ENCODE measurements around the gene ITGA2.
"Not testable (repeated sequence)": the region's sequence is repeated elsewhere in the genome, so short reads cannot be mapped to it uniquely, and the experiment has no call there.

The ITGA2 gene

GRCh38 chr5:53099546-53099945 is 110.4 kb downstream of the ITGA2 start:
- DNase-seq (ENCODE audit: low read depth) = no peak

- DNase-seq (ENCODE audit: low read depth) = no peak
Observed at GRCh38 chr5:53100606-53101005, 111.5 kb downstream of the ITGA2 start.

DNA sequence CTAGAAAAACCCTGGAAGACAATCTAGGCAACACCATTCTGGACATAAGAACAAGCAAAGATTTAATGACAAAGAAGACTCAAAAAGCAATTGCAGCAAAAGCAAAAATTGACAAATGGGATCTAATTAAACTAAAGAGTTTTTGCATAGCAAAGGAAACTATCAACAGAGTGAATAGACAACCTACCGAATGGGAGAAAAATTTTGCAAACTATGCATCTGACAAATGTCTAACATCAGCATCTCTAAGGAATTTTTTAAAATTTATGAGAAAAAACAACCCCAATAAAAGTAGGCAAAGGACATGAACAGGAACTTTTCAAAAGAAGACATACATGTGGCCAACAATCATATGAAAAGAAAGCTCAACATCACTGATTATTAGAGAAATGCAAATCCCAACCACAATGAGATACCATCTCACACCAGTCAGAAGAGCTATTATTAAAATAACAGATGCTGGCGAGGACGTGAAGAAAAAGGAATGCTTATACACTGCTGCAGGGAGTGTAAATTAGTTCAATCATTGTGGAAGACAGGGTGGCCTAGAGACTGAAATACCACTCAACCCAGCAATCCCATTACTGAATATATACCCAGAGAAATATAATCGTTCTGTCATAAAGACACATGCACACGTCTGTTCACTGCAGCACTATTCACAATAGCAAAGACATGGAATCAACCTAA is 116.6 kb downstream of the ITGA2 start:
- no peak for DNase-seq (ENCODE audit: low read depth)

DNA sequence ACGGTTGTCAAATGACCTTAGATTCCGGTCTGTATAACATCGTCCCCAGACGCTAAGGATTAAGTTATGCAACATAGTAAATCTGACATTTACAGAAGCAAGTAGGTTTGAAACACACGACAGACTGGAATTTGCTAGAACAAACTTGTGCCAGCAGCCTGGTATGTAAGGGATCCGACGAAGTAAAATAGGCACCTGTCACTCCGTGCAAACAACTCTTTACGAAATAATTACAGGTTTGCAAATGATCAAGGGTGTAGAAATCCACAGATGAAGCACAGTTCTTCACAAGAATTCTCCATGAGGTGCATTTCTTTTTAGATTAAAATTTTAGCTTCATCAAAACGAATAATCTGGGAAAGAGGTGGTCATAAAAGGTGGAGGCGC is 119.9 kb downstream of the ITGA2 start:
- no peak for DNase-seq (ENCODE audit: low read depth)

GRCh38 chr5:53109443-53110127 is 120.4 kb downstream of the ITGA2 start, which contains the start of gene MOCS2:
MOCS2 (minus strand) TSS chr5:53109757; CDS start chr5:53107174, 2,583 bp downstream.
- DNase-seq (ENCODE audit: low read depth) = peak; percentile 49

DNA sequence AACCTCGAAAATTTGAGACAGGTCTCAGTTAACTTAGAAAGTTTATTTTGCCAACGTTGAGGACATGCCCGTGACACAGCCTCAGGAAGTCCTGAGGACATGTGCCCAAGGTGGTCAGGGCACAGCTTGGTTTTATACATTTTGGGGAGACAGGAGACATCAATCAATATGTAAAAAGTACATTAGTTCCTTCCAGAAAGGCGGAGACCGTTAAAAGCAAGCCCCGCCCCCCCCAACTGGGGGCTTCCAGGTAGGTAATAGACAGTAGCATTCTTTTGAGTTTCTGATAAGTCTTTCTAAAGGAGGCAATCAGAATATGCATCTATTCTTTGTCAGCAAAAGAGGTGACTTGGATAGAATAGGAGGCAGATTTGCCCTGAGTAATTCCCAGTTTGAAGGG is 121.0 kb downstream of the ITGA2 start:
- no peak for DNase-seq (ENCODE audit: low read depth)

DNA sequence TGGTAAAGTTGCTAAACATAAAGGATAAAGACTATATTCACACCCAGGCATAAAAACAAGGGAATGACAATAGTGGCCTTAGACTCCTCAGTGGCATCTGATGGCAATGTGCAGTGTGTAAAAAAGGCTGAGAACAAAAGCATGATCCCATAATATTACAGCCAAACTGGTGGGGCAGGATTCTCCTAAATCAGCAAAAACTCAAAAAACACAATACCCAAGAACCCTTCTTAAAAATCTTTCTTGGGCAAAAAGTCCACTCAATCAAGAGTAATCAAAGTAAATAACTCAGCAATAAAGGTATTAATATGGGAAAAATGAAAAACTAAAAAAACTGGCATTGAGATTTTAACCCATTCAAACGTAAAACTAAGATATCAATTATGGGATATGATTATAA is 122.0 kb downstream of the ITGA2 start:
- no peak for DNase-seq (ENCODE audit: low read depth)

GRCh38 chr5:53112307-53112706 is 123.2 kb downstream of the ITGA2 start:
- DNase-seq (ENCODE audit: low read depth) = not testable (repeated sequence)

DNA sequence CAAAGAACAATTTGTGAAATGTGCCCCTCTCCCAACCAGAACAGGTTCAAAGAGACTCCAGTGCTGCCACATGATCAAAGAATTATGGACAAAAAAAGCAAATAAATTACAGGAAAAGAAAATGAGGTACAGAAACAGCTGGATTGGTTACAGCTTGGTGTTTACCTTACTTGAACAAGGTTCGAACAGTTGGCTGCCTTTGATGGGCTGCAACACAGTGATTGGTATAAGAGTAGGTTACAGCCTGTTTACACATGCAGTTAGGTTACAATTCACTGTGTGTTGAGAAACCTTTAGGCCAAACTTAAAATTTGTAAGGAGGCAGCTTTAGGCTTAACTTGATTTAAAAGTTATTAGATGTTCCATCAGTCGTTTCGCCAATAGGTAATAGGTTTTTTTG is 123.8 kb downstream of the ITGA2 start:
- no peak for DNase-seq (ENCODE audit: low read depth)

DNA sequence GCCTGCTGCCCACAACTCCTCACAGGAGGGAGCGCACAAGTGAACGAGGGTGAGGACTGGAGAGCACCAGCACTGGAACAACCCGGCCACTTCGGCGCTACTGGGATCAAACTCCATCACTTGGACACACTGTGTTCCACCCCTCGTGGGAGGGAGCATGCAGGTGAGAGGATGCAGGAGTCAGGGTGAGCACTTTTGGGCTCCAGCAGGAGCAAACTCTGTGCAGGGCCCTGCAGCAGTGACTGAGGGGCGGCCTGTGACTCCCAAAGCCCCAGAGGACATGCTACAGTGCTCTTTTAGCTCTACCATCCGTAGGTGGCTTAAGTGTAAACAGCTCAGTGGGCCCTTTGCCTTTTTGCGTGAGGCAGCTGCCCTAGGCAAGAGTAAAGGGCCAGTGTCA is 124.8 kb downstream of the ITGA2 start:
- DNase-seq (ENCODE audit: low read depth) = no peak

- DNase-seq (ENCODE audit: low read depth) = no peak
Observed at GRCh38 chr5:53114988-53115387, 125.8 kb downstream of the ITGA2 start.

GRCh38 chr5:53116597-53116996 is 127.4 kb downstream of the ITGA2 start:
- no peak for DNase-seq (ENCODE audit: low read depth)

DNA sequence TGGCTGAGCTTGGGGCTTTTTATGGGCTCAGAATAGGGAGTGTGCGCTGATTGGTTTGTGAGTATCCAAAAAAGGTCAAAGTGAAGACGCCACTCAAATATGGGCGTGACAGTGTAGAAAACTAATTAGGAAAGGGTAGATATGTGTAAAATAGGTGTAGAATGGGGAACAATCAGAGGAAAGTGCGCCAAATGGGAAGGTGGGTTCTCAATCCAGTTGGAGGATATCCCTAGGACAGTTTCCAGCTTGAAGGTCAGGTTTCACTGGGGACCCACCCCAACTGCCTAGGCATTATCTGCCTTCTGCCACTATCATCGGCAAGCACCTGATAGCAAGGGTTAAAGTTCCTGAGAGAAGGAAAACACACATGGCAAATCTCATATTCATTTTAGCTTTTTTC is 129.7 kb downstream of the ITGA2 start:
- DNase-seq (ENCODE audit: low read depth) = no peak

DNA sequence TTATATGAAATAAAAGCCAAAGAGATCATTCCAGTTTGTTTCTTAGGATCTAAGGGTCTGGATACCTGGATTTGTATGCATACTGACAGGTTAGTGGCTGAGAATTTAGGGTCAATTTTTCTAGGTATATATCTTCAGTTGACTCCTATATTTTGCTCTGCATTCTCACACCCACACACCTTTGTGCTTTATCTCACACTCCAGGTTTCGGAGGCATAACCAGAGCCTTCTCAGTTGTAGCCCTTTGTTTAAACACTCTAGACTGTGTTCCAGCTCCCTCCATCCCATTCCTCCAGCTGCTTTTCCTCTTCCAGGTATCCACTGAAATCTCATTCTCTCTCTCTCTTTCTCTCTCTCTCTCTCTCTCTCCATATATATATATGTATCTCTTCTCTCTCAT is 131.0 kb downstream of the ITGA2 start:
- no peak for DNase-seq (ENCODE audit: low read depth)

DNA sequence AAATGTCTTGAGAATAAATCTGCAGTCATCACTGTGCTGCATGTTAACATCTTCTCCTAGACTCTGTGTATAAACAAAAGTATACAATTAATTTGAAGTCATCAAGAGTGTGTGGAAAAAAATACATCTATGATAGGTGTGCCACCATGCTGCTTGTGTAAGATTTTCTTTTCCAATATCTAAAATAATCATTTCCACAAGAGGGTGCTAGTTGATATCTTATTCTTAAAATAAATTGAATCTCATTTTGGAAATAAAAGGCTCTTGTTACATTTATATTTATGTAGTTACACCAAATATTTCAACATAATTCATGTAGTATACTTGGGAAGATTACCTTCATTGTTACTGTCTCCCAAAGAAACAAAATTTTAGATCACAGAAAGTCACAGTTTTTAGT is 134.6 kb downstream of the ITGA2 start:
- DNase-seq (ENCODE audit: low read depth) = no peak

DNA sequence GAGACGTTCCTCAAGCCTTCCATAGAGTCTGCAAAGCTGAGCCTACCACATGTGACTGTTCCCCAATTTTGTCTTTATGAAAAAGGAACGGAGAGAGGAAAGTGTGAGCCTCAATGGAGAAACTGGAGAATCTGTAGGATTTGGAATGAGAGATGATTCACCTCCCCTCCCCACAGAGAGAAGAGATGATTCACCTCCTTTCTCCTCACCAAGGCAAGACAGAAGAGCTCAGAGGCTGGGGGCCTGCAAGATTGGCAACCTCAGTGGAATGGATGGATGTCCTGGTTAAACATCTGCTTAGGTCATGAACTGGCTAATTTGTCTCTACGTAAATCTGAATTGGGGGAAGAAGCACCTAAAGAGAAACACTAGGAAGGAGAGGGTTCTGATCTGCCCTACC is 137.4 kb downstream of the ITGA2 start:
- no peak for DNase-seq (ENCODE audit: low read depth)

- no peak for DNase-seq (ENCODE audit: low read depth)
Observed at GRCh38 chr5:53127107-53127506, 138.0 kb downstream of the ITGA2 start.

- no peak for DNase-seq (ENCODE audit: low read depth)
Observed at GRCh38 chr5:53128481-53128880, 139.3 kb downstream of the ITGA2 start.

DNA sequence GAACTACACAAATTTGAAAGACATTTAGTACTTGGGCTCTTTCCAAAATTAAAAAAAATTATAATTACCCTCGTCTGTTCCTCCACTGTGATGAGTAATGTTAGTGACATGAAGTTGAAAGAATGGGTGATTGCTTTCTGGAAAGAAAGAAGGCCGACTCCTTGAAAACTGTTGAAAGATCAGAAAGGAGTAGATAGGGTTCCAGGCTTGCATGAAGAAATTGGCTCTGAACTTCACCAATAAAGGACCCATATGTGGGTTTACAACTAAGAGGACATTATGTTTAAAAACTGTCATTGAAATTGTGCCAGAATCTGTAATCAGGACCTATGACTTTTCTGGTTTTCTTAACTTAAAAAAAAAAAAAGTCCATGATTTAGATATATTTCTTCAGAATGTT is 141.1 kb downstream of the ITGA2 start:
- DNase-seq (ENCODE audit: low read depth) = no peak

- no peak for DNase-seq (ENCODE audit: low read depth)
Observed at GRCh38 chr5:53133020-53133419, 143.9 kb downstream of the ITGA2 start.
